Measurements from ENCODE around the gene UNC13C.

The UNC13C gene

DNA sequence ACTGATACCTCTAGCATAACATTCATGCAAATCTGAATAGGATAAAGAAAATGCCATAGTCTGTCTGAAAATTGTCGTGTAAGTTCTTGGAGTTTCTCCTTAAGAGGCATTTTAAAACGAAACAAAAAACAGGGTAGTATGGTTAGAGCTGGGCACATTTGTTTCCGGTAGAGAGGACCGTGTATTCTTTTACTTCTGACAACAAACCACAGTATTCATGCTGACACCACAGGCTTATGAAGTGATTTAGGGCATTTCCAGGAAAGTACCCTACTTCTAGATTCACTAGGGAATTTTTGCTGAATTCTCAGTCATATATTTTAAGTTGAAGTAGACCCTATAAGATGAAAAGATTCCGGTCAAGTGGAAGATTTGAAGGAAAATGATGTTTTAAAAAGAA is 541.3 kb downstream of the UNC13C start:
- TF ChIP-seq, protein P1, sequence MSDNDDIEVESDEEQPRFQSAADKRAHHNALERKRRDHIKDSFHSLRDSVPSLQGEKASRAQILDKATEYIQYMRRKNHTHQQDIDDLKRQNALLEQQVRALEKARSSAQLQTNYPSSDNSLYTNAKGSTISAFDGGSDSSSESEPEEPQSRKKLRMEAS (IDR thresholded peaks at IDR 0.05): no peak
- no peak for TF ChIP-seq TCF12 (IDR thresholded peaks at IDR 0.05; ENCODE audit: low read depth)
- TF ChIP-seq CEBPB (IDR thresholded peaks at IDR 0.05): no peak
- TF ChIP-seq, protein P2, sequence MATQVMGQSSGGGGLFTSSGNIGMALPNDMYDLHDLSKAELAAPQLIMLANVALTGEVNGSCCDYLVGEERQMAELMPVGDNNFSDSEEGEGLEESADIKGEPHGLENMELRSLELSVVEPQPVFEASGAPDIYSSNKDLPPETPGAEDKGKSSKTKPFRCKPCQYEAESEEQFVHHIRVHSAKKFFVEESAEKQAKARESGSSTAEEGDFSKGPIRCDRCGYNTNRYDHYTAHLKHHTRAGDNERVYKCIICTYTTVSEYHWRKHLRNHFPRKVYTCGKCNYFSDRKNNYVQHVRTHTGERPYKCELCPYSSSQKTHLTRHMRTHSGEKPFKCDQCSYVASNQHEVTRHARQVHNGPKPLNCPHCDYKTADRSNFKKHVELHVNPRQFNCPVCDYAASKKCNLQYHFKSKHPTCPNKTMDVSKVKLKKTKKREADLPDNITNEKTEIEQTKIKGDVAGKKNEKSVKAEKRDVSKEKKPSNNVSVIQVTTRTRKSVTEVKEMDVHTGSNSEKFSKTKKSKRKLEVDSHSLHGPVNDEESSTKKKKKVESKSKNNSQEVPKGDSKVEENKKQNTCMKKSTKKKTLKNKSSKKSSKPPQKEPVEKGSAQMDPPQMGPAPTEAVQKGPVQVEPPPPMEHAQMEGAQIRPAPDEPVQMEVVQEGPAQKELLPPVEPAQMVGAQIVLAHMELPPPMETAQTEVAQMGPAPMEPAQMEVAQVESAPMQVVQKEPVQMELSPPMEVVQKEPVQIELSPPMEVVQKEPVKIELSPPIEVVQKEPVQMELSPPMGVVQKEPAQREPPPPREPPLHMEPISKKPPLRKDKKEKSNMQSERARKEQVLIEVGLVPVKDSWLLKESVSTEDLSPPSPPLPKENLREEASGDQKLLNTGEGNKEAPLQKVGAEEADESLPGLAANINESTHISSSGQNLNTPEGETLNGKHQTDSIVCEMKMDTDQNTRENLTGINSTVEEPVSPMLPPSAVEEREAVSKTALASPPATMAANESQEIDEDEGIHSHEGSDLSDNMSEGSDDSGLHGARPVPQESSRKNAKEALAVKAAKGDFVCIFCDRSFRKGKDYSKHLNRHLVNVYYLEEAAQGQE (IDR thresholded peaks at IDR 0.05; ENCODE audit: low read depth): no peak
- TF ChIP-seq FOXM1 (IDR thresholded peaks at IDR 0.05; ENCODE audit: borderline replicate concordance, low read depth): no peak
- TF ChIP-seq RAD21 (IDR thresholded peaks at IDR 0.05; ENCODE audit: low read depth): no peak
- TF ChIP-seq, protein P3, sequence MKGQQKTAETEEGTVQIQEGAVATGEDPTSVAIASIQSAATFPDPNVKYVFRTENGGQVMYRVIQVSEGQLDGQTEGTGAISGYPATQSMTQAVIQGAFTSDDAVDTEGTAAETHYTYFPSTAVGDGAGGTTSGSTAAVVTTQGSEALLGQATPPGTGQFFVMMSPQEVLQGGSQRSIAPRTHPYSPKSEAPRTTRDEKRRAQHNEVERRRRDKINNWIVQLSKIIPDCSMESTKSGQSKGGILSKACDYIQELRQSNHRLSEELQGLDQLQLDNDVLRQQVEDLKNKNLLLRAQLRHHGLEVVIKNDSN (IDR thresholded peaks at IDR 0.05): no peak
- TF ChIP-seq CREB1 (IDR thresholded peaks at IDR 0.05; ENCODE audit: low read depth): no peak
- no peak for TF ChIP-seq EGR1 (IDR thresholded peaks at IDR 0.05)
- no peak for TF ChIP-seq NFIC (IDR thresholded peaks at IDR 0.05)
- TF ChIP-seq TEAD4 (IDR thresholded peaks at IDR 0.05): no peak
- TF ChIP-seq EP300 (IDR thresholded peaks at IDR 0.05; ENCODE audit: borderline replicate concordance): no peak
- TF ChIP-seq YY1 (IDR thresholded peaks at IDR 0.05; ENCODE audit: low read depth): no peak
- no peak for TF ChIP-seq TAF1 (IDR thresholded peaks at IDR 0.05; ENCODE audit: low read depth)

DNA sequence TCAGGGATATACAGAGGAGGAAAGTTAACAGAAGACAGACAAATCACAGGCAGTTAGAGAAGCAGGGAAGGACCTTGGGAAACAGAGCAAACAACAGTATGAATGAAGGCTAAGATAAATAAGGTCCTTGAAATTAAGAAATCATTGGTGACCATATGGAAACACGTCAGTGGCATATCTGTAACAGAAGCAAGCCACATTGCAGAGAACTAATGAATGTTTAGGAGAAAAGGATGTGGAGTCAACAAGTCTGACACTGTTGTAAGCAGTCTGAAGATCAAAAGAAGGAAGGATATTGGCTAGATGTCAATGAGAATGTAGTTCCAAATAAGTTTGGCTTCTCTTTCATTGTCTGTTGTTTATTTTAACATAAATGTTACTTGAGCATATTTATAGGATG is 542.4 kb downstream of the UNC13C start:
- no peak for TF ChIP-seq FOXM1 (IDR thresholded peaks at IDR 0.05; ENCODE audit: borderline replicate concordance, low read depth)
- no peak for TF ChIP-seq NFIC (IDR thresholded peaks at IDR 0.05)
- no peak for TF ChIP-seq RAD21 (IDR thresholded peaks at IDR 0.05; ENCODE audit: low read depth)
- TF ChIP-seq ZBTB7A (IDR thresholded peaks at IDR 0.05; ENCODE audit: low read depth): no peak
- TF ChIP-seq, protein P1 (IDR thresholded peaks at IDR 0.05): no peak
- TF ChIP-seq TCF12 (IDR thresholded peaks at IDR 0.05; ENCODE audit: low read depth): no peak
- TF ChIP-seq TEAD4 (IDR thresholded peaks at IDR 0.05): no peak
- TF ChIP-seq TAF1 (IDR thresholded peaks at IDR 0.05; ENCODE audit: low read depth): no peak
- TF ChIP-seq, protein P2 (IDR thresholded peaks at IDR 0.05; ENCODE audit: low read depth): no peak
- no peak for TF ChIP-seq EP300 (IDR thresholded peaks at IDR 0.05; ENCODE audit: borderline replicate concordance)
- TF ChIP-seq CEBPB (IDR thresholded peaks at IDR 0.05): no peak
- TF ChIP-seq EGR1 (IDR thresholded peaks at IDR 0.05): no peak
- TF ChIP-seq YY1 (IDR thresholded peaks at IDR 0.05; ENCODE audit: low read depth): no peak
- TF ChIP-seq, protein P3 (IDR thresholded peaks at IDR 0.05): no peak
- no peak for TF ChIP-seq CREB1 (IDR thresholded peaks at IDR 0.05; ENCODE audit: low read depth)

DNA sequence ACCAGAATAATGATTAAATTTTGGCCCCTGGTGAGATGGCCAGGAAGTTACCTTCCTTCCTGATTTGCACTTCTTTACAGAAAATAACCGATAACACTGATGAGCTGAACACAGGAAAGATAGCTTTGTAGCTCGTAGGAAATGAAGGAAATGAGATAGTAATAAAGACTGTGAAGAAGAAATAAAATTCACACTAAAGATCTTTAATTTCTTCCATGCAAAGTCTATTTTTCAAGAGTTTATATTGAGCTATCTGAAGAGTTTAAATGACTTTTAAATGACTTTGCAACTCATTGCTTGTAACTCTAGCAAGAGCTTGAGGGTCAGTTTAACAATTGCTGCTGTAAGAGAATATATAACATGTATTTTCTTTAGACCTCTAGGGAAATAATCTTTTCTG is 543.0 kb downstream of the UNC13C start:
- TF ChIP-seq EP300 (IDR thresholded peaks at IDR 0.05; ENCODE audit: borderline replicate concordance) (no peak), EGR1 (IDR thresholded peaks at IDR 0.05) (no peak), TEAD4 (IDR thresholded peaks at IDR 0.05) (no peak), TAF1 (IDR thresholded peaks at IDR 0.05; ENCODE audit: low read depth) (no peak), YY1 (IDR thresholded peaks at IDR 0.05; ENCODE audit: low read depth) (no peak), TCF12 (IDR thresholded peaks at IDR 0.05; ENCODE audit: low read depth) (no peak), NFIC (IDR thresholded peaks at IDR 0.05) (no peak), CEBPB (IDR thresholded peaks at IDR 0.05) (no peak), ZBTB7A (IDR thresholded peaks at IDR 0.05; ENCODE audit: low read depth) (no peak), CREB1 (IDR thresholded peaks at IDR 0.05; ENCODE audit: low read depth) (no peak), FOXM1 (IDR thresholded peaks at IDR 0.05; ENCODE audit: borderline replicate concordance, low read depth) (no peak), RAD21 (IDR thresholded peaks at IDR 0.05; ENCODE audit: low read depth) (no peak)
- TF ChIP-seq, protein P1 (IDR thresholded peaks at IDR 0.05): no peak
- TF ChIP-seq, protein P2 (IDR thresholded peaks at IDR 0.05; ENCODE audit: low read depth): no peak
- TF ChIP-seq, protein P3 (IDR thresholded peaks at IDR 0.05): no peak

All from Ishikawa (cell line).